ENCODE data around the gene TRIM62.
"Not testable (repeated sequence)": the region's sequence is repeated elsewhere in the genome, so short reads cannot be mapped to it uniquely, and the experiment has no call there.

TRIM62 gene

DNA sequence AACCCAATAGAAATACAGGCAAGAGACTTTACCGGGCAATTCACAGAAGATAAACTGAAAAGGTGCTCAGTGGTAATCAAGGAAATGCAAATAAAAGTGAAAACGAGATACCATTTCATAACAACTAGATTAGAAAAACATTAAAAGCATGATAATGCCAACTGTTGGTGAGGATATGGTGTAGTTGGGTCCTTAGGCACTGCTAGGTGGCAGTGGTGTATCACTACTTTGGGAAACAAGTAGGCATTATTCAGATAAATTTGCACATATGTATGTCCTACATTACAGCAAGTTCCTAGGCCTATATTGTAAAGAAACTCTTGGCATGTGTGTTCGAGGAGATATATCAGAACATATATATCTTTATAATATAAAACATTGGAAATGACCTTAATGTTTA, 69.9 kb downstream of the TRIM62 start:
- Histone ChIP-seq H4K91ac (ENCODE audit: low read depth, low read length) (no peak overlapping the region), H3K4ac (ENCODE audit: low read depth, low read length) (no peak overlapping the region), H3K9me3 (ENCODE audit: insufficient read depth, low read depth, low read length) (peaks cover 2% of the 10 kb centered on the region), H3K27me3 (ENCODE audit: insufficient read depth, low read length) (no peaks in the 10 kb centered on the region), H2BK12ac (ENCODE audit: low read length) (no peak overlapping the region), H2AK5ac (ENCODE audit: low read length) (no peak overlapping the region), H3K23ac (ENCODE audit: low read length) (no peak overlapping the region), H3K27ac (ENCODE audit: low read depth, low read length) (no peak overlapping the region), H3K18ac (ENCODE audit: low read length) (no peak overlapping the region), H4K8ac (ENCODE audit: low read depth, low read length) (no peak overlapping the region), H3K4me2 (ENCODE audit: low read length) (no peak overlapping the region), H3K14ac (ENCODE audit: low read length) (no peak overlapping the region), H3K79me2 (ENCODE audit: control insufficient read depth, insufficient read depth, low read length, poor library complexity) (no peaks in the 10 kb centered on the region), H3K4me1 (ENCODE audit: control insufficient read depth in 1 of 2, insufficient read depth in 2 of 2, low read length in 2 of 2) (no peaks in the 10 kb centered on the region), H3K9ac (ENCODE audit: low read length) (no peak overlapping the region), H4K12ac (ENCODE audit: low read depth, low read length) (no peak overlapping the region), H3K79me1 (ENCODE audit: low read length) (no peaks in the 10 kb centered on the region), H2AFZ (ENCODE audit: insufficient read depth, low read length, poor library complexity) (no peak overlapping the region), H3K36me3 (ENCODE audit: control insufficient read depth in 1 of 2, insufficient read depth in 2 of 2, low read length in 2 of 2) (no peaks in the 10 kb centered on the region), H2BK5ac (ENCODE audit: low read depth, low read length, poor library complexity) (no peak overlapping the region), H3K4me3 (ENCODE audit: low read depth, low read length) (no peak overlapping the region), H2BK120ac (ENCODE audit: insufficient read depth, low read length, poor library complexity) (no peak overlapping the region)
- no CpG with 5 or more reads among the region's 3 CpGs for WGBS (ENCODE audit: extremely low coverage, insufficient coverage, insufficient read length)
- DNase-seq: peak in 1 of 2 donors; percentile 31

DNA sequence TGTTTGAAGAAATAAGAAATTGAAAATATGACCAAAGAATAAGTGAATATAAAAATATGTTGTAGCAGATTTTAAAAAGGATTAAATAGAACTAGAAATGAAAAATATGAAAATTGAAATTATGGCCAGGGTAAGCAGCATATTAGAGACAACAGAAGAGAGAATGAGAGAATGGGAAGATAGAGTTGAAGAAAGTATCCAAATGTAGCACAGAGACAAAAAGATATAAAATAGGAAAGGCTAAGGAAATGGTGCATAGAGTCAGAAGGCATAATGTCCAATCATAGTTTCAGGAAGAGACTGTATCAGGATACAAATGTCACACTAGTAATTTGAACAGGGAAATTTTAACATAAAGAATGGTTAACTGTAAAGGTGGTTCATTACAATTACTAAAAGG, 71.4 kb downstream of the TRIM62 start:
- H3K27ac ChIP-seq (ENCODE audit: low read depth, low read length): no peak overlapping the region
- H2AK5ac ChIP-seq (ENCODE audit: low read length): no peak overlapping the region
- H3K9me3 ChIP-seq (ENCODE audit: insufficient read depth, low read depth, low read length): peaks cover 2% of the 10 kb centered on the region
- H2BK12ac ChIP-seq (ENCODE audit: low read length): no peak overlapping the region
- no peaks in the 10 kb centered on the region for H3K36me3 ChIP-seq (ENCODE audit: control insufficient read depth in 1 of 2, insufficient read depth in 2 of 2, low read length in 2 of 2)
- no peak overlapping the region for H4K91ac ChIP-seq (ENCODE audit: low read depth, low read length)
- no peak for DNase-seq
- no peak overlapping the region for H3K4ac ChIP-seq (ENCODE audit: low read depth, low read length)
- H3K18ac ChIP-seq (ENCODE audit: low read length): no peak overlapping the region
- no peak overlapping the region for H4K8ac ChIP-seq (ENCODE audit: low read depth, low read length)
- no peak overlapping the region for H2BK5ac ChIP-seq (ENCODE audit: low read depth, low read length, poor library complexity)
- no peaks in the 10 kb centered on the region for H3K4me1 ChIP-seq (ENCODE audit: control insufficient read depth in 1 of 2, insufficient read depth in 2 of 2, low read length in 2 of 2)
- no peak overlapping the region for H3K9ac ChIP-seq (ENCODE audit: low read length)
- H2AFZ ChIP-seq (ENCODE audit: insufficient read depth, low read length, poor library complexity): no peak overlapping the region
- H3K4me3 ChIP-seq (ENCODE audit: low read depth, low read length): no peak overlapping the region
- H2BK120ac ChIP-seq (ENCODE audit: insufficient read depth, low read length, poor library complexity): no peak overlapping the region
- no peak overlapping the region for H3K14ac ChIP-seq (ENCODE audit: low read length)
- H3K27me3 ChIP-seq (ENCODE audit: insufficient read depth, low read length): no peaks in the 10 kb centered on the region
- H3K79me1 ChIP-seq (ENCODE audit: low read length): no peaks in the 10 kb centered on the region
- no peak overlapping the region for H4K12ac ChIP-seq (ENCODE audit: low read depth, low read length)
- no peak overlapping the region for H3K4me2 ChIP-seq (ENCODE audit: low read length)
- no peaks in the 10 kb centered on the region for H3K79me2 ChIP-seq (ENCODE audit: control insufficient read depth, insufficient read depth, low read length, poor library complexity)
- no peak overlapping the region for H3K23ac ChIP-seq (ENCODE audit: low read length)

- H3K18ac ChIP-seq (ENCODE audit: low read length); H4K12ac ChIP-seq (ENCODE audit: low read depth, low read length); H3K27me3 ChIP-seq (ENCODE audit: insufficient read depth, low read length); H4K8ac ChIP-seq (ENCODE audit: low read depth, low read length); H3K36me3 ChIP-seq (ENCODE audit: control insufficient read depth in 1 of 2, insufficient read depth in 2 of 2, low read length in 2 of 2); H2BK12ac ChIP-seq (ENCODE audit: low read length); H2AK5ac ChIP-seq (ENCODE audit: low read length); H2AFZ ChIP-seq (ENCODE audit: insufficient read depth, low read length, poor library complexity); H3K4me2 ChIP-seq (ENCODE audit: low read length); H3K27ac ChIP-seq (ENCODE audit: low read depth, low read length); H3K79me2 ChIP-seq (ENCODE audit: control insufficient read depth, insufficient read depth, low read length, poor library complexity); H4K91ac ChIP-seq (ENCODE audit: low read depth, low read length); H3K9ac ChIP-seq (ENCODE audit: low read length); H3K14ac ChIP-seq (ENCODE audit: low read length); H3K9me3 ChIP-seq (ENCODE audit: insufficient read depth, low read depth, low read length); H3K4me1 ChIP-seq (ENCODE audit: control insufficient read depth in 1 of 2, insufficient read depth in 2 of 2, low read length in 2 of 2); H3K4me3 ChIP-seq (ENCODE audit: low read depth, low read length); H3K23ac ChIP-seq (ENCODE audit: low read length); H2BK5ac ChIP-seq (ENCODE audit: low read depth, low read length, poor library complexity); H2BK120ac ChIP-seq (ENCODE audit: insufficient read depth, low read length, poor library complexity); DNase-seq; H3K79me1 ChIP-seq (ENCODE audit: low read length); H3K4ac ChIP-seq (ENCODE audit: low read depth, low read length): not testable (repeated sequence)
- WGBS (ENCODE audit: extremely low coverage, insufficient coverage, insufficient read length): no CpG with 5 or more reads among the region's 4 CpGs
Observed at GRCh38 chr1:33100119-33100415, 81.8 kb downstream of the TRIM62 start.

GRCh38 chr1:33099290-33100118, 82.3 kb downstream of the TRIM62 start:
- Histone ChIP-seq H2BK120ac (ENCODE audit: insufficient read depth, low read length, poor library complexity) (no peak overlapping the region), H3K79me2 (ENCODE audit: control insufficient read depth, insufficient read depth, low read length, poor library complexity) (no peaks in the 10 kb centered on the region), H2BK5ac (ENCODE audit: low read depth, low read length, poor library complexity) (no peak overlapping the region), H3K36me3 (ENCODE audit: control insufficient read depth in 1 of 2, insufficient read depth in 2 of 2, low read length in 2 of 2) (peaks cover 3 to 6% of the 10 kb centered on the region in 2 experiments), H3K9ac (ENCODE audit: low read length) (no peak overlapping the region), H3K79me1 (ENCODE audit: low read length) (peaks cover 2% of the 10 kb centered on the region), H2AFZ (ENCODE audit: insufficient read depth, low read length, poor library complexity) (no peak overlapping the region), H2BK12ac (ENCODE audit: low read length) (peak overlapping the region; percentile 17), H4K12ac (ENCODE audit: low read depth, low read length) (no peak overlapping the region), H3K9me3 (ENCODE audit: insufficient read depth, low read depth, low read length) (no peaks in the 10 kb centered on the region), H3K4me3 (ENCODE audit: low read depth, low read length) (no peak overlapping the region), H3K14ac (ENCODE audit: low read length) (no peak overlapping the region), H2AK5ac (ENCODE audit: low read length) (no peak overlapping the region), H3K27ac (ENCODE audit: low read depth, low read length) (peak overlapping the region; percentile 44), H3K4me1 (ENCODE audit: control insufficient read depth in 1 of 2, insufficient read depth in 2 of 2, low read length in 2 of 2) (peaks cover 6 to 10% of the 10 kb centered on the region in 2 experiments), H3K18ac (ENCODE audit: low read length) (no peak overlapping the region), H3K23ac (ENCODE audit: low read length) (no peak overlapping the region), H3K27me3 (ENCODE audit: insufficient read depth, low read length) (no peaks in the 10 kb centered on the region), H3K4ac (ENCODE audit: low read depth, low read length) (no peak overlapping the region), H4K91ac (ENCODE audit: low read depth, low read length) (no peak overlapping the region), H4K8ac (ENCODE audit: low read depth, low read length) (no peak overlapping the region), H3K4me2 (ENCODE audit: low read length) (peak overlapping the region; percentile 32)
- peak; percentile 73 to 85 for DNase-seq
- WGBS (ENCODE audit: extremely low coverage, insufficient coverage, insufficient read length): no CpG with 5 or more reads among the region's 13 CpGs

Measured in trophoblast cell (in vitro differentiated cells and primary cell).